ENCODE data around the gene ARL8A.

GRCh38 chr1:202135221-202135721 lies 9.3 kb downstream of the ARL8A start:
- no peak for TF ChIP-seq EZH2 (optimal IDR thresholded peaks at IDR 0.05; ENCODE audit: low read depth, low read length)
- TF ChIP-seq CTCF (IDR thresholded peaks at IDR 0.05; ENCODE audit: low read length) = peak; percentile 97
- TF ChIP-seq EZH2phosphoT487 (IDR thresholded peaks at IDR 0.05; ENCODE audit: low read length) = no peak
